IPS-NIHi7 (cell line): Measurements from ENCODE around the gene TMEM178B.
"Not testable (repeated sequence)": the region's sequence is repeated elsewhere in the genome, so short reads cannot be mapped to it uniquely, and the experiment has no call there.

Experiments
- DNase-seq: peaks from one replicate; pipeline ENCODE4 v3.0.0; 2012; ENCODE audit warnings: mixed read lengths; ENCODE audit errors: extremely low spot score

Gene TMEM178B

GRCh38 chr7:141073641-141074161 is at the start of gene TMEM178B:
Gene TMEM178B, plus strand, starts transcription at chr7:141074064.
- peak; percentile 38 for DNase-seq

GRCh38 chr7:141024668-141025067 is 49.2 kb upstream of the TMEM178B start:
- DNase-seq = no peak

DNA sequence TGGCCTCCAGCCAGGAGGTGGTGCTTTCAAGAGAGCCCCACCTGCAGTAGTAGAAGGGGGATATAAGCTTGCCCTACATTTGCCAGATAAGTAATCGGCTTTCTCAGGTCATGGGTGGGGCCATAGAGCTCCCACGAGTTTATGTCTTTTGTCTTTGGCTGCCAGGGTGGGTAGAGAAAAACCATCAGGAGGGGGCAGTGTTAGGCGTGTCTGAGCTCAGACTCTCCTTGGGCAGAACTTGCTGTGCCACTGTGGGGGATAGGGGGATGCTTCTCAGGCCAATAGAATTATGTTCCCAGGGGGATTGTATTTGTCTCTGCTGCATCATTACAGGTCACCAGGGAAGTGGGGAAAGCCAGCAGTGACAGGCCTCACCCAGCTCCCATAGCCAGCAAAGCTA is 46.8 kb upstream of the TMEM178B start:
- no peak for DNase-seq

- DNase-seq = no peak
These were observed 45.1 kb upstream of the TMEM178B start for GRCh38 chr7:141028767-141029166.

DNA sequence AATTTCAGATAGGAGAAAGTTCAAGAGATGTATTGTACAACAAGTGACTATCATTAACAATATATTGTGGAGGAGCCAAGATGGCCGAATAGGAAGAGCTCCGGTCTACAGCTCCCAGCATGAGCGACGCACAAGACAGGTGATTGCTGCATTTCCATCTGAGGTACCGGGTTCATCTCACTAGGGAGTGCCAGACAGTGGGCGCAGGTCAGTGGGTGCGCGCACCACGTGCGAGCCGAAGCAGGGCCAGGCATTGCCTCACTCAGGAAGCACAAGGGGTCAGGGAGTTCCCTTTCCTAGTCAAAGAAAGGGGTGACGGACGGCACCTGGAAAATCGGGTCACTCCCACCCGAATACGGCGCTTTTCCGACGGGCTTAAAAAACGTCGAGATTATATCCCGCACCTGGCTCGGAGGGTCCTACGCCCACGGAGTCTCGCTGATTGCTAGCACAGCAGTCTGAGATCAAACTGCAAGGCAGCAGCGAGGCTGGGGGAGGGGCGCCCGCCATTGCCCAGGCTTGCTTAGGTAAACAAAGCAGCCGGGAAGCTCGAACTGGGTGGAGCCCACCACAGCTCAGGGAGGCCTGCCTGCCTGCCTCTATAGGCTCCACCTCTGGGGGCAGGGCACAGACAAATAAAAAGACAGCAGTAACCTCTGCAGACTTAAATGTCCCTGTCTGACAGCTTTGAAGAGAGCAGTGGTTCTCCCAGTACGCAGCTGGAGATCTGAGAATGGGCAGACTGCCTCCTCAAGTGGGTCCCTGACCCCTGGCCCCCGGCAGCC is 41.1 kb upstream of the TMEM178B start:
- DNase-seq = not testable (repeated sequence)

DNA sequence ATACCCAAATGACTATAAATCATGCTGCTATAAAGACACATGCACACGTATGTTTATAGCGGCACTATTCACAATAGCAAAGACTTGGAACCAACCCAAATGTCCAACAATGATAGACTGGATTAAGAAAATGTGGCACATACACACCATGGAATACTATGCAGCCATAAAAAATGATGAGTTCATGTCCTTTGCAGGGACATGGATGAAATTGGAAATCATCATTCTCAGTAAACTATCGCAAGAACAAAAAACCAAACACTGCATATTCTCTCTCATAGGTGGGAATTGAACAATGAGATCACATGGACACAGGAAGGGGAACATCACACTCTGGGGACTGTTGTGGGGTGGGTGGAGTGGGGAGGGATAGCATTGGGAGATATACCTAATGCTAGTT is 35.8 kb upstream of the TMEM178B start:
- DNase-seq = not testable (repeated sequence)

- no peak for DNase-seq
These were observed 34.5 kb upstream of the TMEM178B start for GRCh38 chr7:141039376-141039775.

GRCh38 chr7:141042222-141043193 is 31.4 kb upstream of the TMEM178B start:
- DNase-seq = no peak

- no peak for DNase-seq
These were observed 30.2 kb upstream of the TMEM178B start for GRCh38 chr7:141043616-141044015.

DNA sequence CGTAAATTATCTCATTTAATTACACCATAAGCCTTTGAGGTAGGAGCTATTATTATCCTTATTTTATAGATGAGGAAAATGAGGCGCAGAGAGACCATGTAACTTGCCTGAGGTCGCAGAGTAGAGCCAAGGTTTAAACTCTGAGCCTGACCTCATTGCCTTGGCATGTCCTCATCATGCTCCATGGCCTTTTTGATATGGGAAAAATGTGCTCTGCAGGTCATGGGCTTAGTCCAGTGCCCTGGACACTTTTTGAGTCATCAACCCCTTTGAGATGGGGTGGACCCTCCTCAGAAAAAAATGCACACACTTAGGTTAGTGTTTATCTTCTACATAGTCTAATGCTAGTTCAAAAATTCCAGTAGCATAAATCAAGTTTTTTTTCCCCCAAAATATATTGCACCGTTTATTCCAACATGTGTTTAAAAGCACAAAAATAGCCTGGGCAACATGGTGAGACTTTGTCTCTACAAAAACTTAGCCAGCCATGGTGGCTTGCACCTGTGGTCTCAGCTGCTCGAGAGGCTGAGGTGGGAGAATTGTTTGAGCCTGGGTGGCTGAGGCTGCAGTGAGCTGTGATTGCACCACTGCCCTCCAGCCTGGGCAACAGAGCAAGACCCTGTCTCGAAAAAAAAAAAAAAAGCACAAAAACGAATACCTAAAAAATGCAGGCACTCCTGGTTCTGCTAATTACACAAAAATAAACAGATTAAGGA is 28.6 kb upstream of the TMEM178B start:
- DNase-seq = no peak

- no peak for DNase-seq
These were observed 27.8 kb upstream of the TMEM178B start for GRCh38 chr7:141045842-141046620.

GRCh38 chr7:141053626-141054025 is 20.2 kb upstream of the TMEM178B start:
- no peak for DNase-seq

- DNase-seq = no peak
These were observed 18.7 kb upstream of the TMEM178B start for GRCh38 chr7:141055146-141055545.

DNA sequence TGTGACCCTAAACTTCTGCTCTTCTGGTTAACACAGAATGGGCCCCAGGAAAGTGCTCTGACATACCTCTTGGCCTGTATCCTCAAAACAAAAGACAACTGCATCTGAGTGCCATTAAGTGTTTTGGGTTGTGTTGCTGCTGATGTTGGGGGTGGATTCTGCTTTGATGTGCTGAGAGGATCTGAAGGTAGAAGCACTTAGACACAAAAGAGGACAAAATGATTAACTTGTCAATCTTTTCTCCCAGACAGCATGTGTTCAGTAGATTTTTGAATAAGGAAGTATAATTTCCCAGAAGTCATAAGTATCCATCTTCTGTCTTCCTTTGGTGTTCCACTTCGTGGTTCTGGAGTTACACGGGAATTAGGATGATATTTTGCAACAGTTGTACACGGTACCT is 16.1 kb upstream of the TMEM178B start:
- DNase-seq = no peak

- DNase-seq = not testable (repeated sequence)
These were observed 6.0 kb upstream of the TMEM178B start for GRCh38 chr7:141067856-141068255.

GRCh38 chr7:141071260-141071854 is 2.5 kb upstream of the TMEM178B start:
- DNase-seq = peak; percentile 66

- no peak for DNase-seq
These were observed 1.9 kb upstream of the TMEM178B start for GRCh38 chr7:141071855-141072547.

- DNase-seq = peak; percentile 29
These were observed 1.2 kb upstream of the TMEM178B start for GRCh38 chr7:141072548-141073172.

GRCh38 chr7:141073173-141073640 is 657 bp upstream of the TMEM178B start:
- DNase-seq = peak; percentile 68
